GM10248 (cell line): ENCODE results near the gene USP5.

ENCODE experiments used
- CTCF ChIA-PET: fragments of 300-600 bp; sonication (Branson Sonifier 250); formaldehyde crosslinking; extraction: SDS; loops from one replicate; lab custom pipeline; 2021; ENCODE audit warnings: antibody characterized with exemption; lab: Yijun Ruan, JAX
- POLR2A ChIA-PET: fragments of 350-650 bp; sonication (Branson Sonifier 250); formaldehyde crosslinking; extraction: SDS; loops from one replicate; lab custom pipeline; 2020; ENCODE audit warnings: antibody characterized with exemption; lab: Yijun Ruan, JAX
- DNase-seq: peaks from one replicate; pipeline ENCODE4 v3.0.0; 2012; ENCODE audit errors: extremely low spot score
- TF ChIP-seq, protein P1 (sequence below): IDR thresholded peaks from 2 replicates; pipeline ENCODE4 v1.5.1; 2012; ENCODE audit warnings: mild to moderate bottlenecking, low read depth; ENCODE audit errors: extremely low read depth, missing control alignments, control extremely low read depth

Gene USP5

DNA sequence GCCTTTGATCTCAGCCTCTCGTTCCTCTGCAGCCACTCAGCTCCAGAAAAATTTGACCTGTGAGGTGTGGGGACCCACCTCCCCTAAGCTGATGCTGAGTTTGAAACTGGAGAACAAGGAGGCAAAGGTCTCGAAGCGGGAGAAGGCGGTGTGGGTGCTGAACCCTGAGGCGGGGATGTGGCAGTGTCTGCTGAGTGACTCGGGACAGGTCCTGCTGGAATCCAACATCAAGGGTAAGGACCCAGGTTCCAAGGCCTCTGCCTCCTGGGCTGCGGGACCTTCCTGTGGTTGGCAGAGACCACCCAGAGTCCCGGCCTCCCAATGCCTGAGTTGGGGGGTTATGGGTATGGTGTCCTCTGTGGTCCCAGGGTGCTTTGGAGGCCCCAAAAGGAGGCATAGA is 34.9 kb upstream of the USP5 start:
- POLR2A ChIA-PET = no interaction called here
- CTCF ChIA-PET = interaction anchor here (1.0 to 2.5 kb wide), 4 partner anchors 8 to 63 kb away, joined by 4 to 7 read pairs (median 5); no protein-coding TSS in a partner anchor
- TF ChIP-seq, protein P1, sequence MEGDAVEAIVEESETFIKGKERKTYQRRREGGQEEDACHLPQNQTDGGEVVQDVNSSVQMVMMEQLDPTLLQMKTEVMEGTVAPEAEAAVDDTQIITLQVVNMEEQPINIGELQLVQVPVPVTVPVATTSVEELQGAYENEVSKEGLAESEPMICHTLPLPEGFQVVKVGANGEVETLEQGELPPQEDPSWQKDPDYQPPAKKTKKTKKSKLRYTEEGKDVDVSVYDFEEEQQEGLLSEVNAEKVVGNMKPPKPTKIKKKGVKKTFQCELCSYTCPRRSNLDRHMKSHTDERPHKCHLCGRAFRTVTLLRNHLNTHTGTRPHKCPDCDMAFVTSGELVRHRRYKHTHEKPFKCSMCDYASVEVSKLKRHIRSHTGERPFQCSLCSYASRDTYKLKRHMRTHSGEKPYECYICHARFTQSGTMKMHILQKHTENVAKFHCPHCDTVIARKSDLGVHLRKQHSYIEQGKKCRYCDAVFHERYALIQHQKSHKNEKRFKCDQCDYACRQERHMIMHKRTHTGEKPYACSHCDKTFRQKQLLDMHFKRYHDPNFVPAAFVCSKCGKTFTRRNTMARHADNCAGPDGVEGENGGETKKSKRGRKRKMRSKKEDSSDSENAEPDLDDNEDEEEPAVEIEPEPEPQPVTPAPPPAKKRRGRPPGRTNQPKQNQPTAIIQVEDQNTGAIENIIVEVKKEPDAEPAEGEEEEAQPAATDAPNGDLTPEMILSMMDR = no peak
- DNase-seq = no peak

DNA sequence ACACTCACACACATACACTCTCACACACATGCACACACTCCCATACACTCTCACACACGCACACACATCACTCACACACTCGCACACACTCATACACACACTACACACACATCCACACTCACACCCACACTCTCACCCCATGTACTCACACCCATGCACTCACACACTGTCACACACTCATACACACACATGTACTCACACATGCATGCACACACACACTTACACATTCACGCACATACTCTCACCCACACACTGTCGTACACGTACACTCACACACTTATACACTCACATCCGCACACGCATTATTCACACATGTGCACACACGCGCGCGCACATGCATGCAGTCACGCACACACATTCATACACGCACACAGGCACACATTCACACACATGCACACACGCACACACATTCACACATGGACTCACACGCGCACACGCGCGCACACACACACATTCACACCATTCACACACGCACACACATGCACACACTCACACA is 34.2 kb upstream of the USP5 start:
- CTCF ChIA-PET = interaction anchor here (0.7 to 2.5 kb wide), 3 partner anchors 16 to 19 kb away, joined by 4 to 7 read pairs (median 5); no protein-coding TSS in a partner anchor
- TF ChIP-seq, protein P1 = no peak
- POLR2A ChIA-PET = no interaction called here
- no peak for DNase-seq

DNA sequence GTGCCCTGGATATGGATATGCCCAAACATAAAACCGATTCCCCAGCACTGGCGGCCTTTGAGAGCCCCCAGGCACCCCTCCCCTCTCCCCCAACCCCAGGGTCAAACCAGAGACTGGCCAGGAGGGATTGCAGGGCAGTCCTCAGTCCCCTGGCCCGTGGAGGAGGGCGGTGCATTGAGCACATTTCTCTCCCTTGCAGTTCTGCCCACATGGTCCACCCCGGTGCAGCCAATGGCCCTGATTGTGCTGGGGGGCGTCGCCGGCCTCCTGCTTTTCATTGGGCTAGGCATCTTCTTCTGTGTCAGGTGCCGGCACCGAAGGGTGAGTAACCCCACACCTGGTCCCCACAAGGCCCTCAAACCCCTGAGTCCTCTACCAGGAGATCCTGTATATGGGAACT is 33.7 kb upstream of the USP5 start:
- DNase-seq = no peak
- TF ChIP-seq, protein P1 = no peak
- ChIA-PET POLR2A (no interaction called here), CTCF (interaction anchor here (0.7 kb wide), 1 partner anchor 16 kb away, joined by 4 read pairs; no protein-coding TSS in a partner anchor)

GRCh38 chr12:6818645-6819044 is 33.3 kb upstream of the USP5 start:
- no peak for DNase-seq
- TF ChIP-seq, protein P1 = no peak
- CTCF ChIA-PET = interaction anchor here (0.7 kb wide), 1 partner anchor 16 kb away, joined by 4 read pairs; no protein-coding TSS in a partner anchor
- POLR2A ChIA-PET = no interaction called here

DNA sequence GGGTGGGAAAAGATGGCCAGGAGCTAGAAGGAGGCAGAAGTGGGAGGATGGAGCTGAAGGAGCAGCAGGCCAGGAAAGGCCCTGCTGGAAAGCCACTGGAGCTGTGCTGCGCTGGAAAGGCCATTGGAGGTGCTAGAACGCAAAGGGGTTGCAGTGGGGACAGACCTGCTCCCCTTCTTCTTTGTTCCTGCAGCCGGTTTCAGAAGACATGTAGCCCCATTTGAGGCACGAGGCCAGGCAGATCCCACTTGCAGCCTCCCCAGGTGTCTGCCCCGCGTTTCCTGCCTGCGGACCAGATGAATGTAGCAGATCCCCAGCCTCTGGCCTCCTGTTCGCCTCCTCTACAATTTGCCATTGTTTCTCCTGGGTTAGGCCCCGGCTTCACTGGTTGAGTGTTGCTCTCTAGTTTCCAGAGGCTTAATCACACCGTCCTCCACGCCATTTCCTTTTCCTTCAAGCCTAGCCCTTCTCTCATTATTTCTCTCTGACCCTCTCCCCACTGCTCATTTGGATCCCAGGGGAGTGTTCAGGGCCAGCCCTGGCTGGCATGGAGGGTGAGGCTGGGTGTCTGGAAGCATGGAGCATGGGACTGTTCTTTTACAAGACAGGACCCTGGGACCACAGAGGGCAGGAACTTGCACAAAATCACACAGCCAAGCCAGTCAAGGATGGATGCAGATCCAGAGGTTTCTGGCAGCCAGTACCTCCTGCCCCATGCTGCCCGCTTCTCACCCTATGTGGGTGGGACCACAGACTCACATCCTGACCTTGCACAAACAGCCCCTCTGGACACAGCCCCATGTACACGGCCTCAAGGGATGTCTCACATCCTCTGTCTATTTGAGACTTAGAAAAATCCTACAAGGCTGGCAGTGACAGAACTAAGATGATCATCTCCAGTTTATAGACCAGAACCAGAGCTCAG is 32.6 kb upstream of the USP5 start:
- no peak for DNase-seq
- ChIA-PET POLR2A (no interaction called here), CTCF (interaction anchor here (1.8 to 7.6 kb wide), 2 partner anchors 10 to 22 kb away, joined by 4 to 41 read pairs; partner anchors contain the start of gene GNB3)
- TF ChIP-seq, protein P1 = no peak

GRCh38 chr12:6820166-6820565 is 31.8 kb upstream of the USP5 start:
- ChIA-PET CTCF (interaction anchor here (1.8 to 7.6 kb wide), 3 partner anchors 9 to 54 kb away, joined by 4 to 41 read pairs (median 12); partner anchors contain the start of genes GNB3 and PTMS), POLR2A (no interaction called here)
- no peak for DNase-seq
- TF ChIP-seq, protein P1 = no peak
